ENCODE data around the gene ROBO1.

DNA sequence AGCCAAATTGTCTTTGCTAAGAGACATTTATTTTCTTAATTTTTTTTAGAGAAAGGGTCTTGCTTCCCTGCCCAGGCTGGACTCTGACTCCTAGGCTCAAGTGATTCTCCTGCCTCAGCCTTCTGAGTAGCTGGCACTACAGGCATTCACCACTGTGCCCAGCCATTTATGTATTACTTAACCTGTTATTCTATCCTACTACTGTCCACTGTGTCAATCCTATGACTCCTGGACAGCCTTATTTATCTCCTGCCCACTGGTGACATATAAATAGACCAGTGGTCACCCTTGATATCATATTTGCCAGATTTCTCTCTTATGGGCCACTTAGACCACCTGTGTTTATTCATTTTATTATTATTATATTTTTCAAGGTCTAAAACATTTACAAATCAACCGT lies 161.4 kb downstream of the ROBO1 start:
- TF ChIP-seq CTCF (conservative IDR thresholded peaks at IDR 0.05) (no peak), ZFX (IDR thresholded peaks at IDR 0.05) (no peak)
